SK-N-SH (cell line): ENCODE measurements around the gene CDH4.

ENCODE experiments used
- EP300 ChIP-seq, 2 experiments: IDR thresholded peaks; 2 replicates each; pipeline versions ENCODE4 v1.4.0 to v1.6.1; 2012; ENCODE audit warnings: borderline replicate concordance in 1 of 2, low read depth in 1 of 2, low read length in 1 of 2
- GABPA ChIP-seq: IDR thresholded peaks from 2 replicates; pipeline ENCODE4 v1.4.0; 2012; ENCODE audit warnings: low read depth, mild to moderate bottlenecking
- NFIC ChIP-seq: IDR thresholded peaks from 2 replicates; pipeline ENCODE4 v1.4.0; 2012; ENCODE audit warnings: borderline replicate concordance

- TF ChIP-seq GABPA: no peak
- TF ChIP-seq EP300 (IDR thresholded peaks at IDR 0.05; ENCODE audit: borderline replicate concordance in 1 of 2, low read depth in 1 of 2, low read length in 1 of 2): no peak
- TF ChIP-seq NFIC: no peak
These were observed 481.2 kb downstream of the CDH4 start for GRCh38 chr20:61733216-61733615.
